GM18868 (cell line): ENCODE data around the gene TMEM134.

Source experiments
- ATAC-seq: cut with Tn5 transposase; IDR thresholded peaks from one replicate; pipeline ENCODE4 v1.9.1; 2021; ENCODE audit warnings: mild to moderate bottlenecking, moderate library complexity; ENCODE audit not compliant: unreplicated experiment

Gene TMEM134

DNA sequence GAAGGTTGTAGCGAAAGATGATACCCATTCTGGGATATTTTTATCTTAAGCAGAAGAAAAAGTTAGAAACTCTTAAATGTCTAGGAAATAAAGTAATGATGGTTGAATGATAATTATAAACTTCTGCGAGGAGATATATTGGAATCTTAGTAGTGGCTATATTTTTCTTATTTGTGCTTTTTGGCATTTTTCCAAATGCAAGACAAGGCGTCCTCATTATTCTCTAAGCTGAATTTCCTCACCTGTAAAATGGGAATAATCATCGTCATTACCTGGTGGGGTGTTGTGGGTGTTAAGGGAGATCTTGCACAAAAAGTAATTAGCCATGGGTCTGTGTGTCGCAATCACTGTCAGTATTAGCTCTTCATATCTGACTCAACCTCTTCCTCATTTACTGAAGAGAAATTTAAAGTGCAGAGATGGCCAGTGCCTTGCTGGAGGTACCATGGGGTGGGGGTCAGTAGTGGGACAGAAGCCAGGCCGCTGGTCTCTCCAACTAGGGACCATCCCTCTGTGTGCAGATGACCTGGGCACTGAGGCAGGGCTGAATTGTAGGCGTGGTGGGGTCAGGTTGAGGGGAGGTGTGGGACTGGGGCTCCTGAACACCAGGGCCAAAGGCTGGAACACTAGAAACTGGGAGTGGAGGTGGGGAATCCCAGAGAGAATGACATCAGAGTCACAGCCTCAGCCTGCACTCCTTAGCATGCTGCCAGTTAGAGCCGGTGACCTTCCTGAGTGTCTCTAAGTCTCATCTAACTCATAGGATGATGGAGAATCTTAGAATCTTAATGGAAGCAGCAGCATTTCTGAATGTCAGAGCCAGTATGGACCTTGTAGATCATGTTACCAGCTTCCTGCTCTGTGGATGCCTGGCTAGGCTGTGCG lies 32.0 kb upstream of the TMEM134 start:
- ATAC-seq, result no peak

DNA sequence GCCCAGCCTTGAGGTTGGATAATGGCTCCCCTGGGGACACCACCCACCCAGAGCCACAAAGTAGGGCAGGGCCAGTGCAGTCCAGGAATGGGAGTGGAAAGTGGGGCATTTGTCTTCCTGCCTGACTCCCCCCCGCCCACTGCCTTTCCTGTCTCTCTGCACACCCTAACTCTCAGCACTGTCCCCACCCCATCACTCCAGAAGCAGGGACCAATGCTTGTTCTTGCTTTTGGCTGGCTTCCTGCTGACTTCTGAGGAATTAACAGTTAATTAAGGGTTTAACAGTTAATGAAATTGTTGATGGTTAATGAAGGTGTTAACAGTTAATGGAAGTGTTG lies 31.4 kb upstream of the TMEM134 start:
- no peak for ATAC-seq

GRCh38 chr11:67499808-67500483 lies 30.9 kb upstream of the TMEM134 start:
- ATAC-seq, result no peak

GRCh38 chr11:67498544-67498972 lies 29.5 kb upstream of the TMEM134 start:
- no peak for ATAC-seq

DNA sequence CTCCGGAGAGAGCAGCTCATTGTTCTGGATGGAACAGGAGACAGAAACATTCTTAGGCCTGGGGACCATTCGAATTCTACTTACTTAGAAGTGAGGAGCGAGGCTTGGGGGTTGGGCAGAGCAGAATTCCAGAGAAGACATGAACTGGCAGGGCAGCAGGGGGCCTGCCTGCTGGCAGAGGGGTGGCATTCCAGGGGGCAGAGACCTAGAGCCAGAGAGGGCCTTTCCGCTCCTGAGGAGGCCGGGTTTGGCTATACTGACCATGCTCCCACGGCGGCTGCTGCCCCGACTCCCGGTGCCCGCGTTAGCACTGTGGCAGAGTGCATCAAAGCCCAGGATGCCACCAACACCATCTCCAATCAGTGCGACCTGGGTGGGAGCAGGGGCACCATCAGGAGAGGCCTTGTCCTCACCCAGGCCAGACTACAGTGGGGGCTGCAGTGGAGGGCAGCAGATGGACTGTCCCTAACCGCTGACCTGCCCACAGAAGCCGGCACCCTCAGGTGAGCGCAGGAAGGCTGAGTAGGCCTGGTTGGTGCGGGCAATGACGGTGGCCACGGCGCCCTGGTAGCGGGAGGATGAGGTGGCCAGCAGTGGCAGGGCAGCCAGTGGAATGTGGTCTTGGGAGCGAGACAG lies 28.7 kb upstream of the TMEM134 start:
- no peak for ATAC-seq

GRCh38 chr11:67496113-67496512 lies 27.1 kb upstream of the TMEM134 start:
- ATAC-seq, result no peak

GRCh38 chr11:67495234-67496005 lies 26.4 kb upstream of the TMEM134 start:
- ATAC-seq, result no peak

DNA sequence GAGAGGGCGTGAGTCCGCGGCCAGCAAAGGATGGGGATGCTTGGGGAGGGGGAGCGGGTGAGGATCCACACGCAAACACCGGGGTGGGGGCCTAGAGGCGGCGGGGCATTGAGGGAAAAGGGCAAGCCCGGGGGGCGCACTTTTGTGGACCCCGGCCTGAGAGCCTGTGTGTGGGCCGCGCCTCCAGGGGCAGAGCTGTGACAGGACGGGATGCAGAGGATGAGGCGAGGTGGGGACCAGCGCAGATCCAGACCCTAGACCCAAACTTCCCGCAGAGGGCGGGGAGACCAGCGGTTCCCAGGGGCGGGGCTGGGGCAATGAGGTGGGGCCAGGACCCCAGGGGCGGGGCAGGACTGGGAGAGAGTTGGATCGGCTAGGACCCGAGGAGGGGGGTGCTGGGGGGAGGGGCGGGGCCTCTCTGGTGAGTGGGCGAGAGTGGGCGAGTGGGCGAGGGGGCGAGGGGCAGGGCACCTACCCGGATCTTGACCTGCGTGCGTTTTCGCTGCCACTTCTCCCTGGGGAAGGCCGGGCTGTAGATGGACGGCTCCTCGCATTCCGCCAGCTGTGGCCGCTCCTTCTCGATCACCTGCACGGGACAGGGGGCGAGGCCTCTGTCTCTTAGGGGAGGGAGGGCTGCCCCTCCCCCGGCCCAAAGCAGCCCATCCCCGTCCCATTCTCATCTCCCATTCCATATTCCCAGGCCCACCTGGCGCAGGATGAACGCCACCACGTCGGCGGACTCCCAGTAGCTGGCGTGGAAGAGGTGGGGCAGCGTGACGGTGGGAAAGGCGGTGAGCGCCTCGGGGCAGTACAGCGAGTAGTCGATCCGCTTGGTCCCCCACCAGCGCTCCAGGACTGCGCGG lies 25.6 kb upstream of the TMEM134 start:
- ATAC-seq, result no peak

GRCh38 chr11:67493548-67494370 lies 24.7 kb upstream of the TMEM134 start:
- no peak for ATAC-seq

GRCh38 chr11:67492801-67493547 lies 23.9 kb upstream of the TMEM134 start:
- ATAC-seq, result no peak

DNA sequence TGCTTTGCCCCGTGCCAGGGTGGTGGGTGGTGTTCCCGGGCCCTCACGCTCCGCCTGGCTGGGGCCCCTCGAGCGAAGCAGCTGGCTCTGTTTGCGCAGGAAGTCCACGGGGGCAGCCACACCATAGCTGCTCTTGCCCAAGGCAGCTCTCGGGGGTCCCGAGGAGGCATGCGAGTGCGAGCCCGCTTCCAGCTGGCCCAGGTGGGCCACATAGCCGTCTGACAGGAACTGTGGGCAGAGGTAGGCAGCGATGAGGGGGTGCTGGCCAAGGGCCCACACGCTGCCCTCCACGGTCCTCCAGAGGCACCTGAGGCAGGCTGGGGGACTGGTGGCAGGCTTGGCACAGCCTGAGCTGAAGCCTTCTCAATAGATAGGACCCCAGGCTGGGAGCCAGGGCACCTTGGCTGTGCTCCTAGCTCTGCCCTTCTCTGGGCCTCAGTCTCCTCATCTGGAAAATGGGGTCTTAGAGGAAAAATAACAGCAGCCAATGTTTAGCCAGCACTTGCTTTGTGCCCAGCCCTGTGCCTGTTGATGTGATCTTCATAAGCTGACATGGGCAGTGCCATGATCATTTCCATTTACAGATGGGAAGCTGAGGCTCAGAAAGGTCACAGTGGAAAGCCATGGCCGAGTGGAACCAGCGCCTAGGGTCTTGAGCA lies 23.1 kb upstream of the TMEM134 start:
- ATAC-seq, result no peak

DNA sequence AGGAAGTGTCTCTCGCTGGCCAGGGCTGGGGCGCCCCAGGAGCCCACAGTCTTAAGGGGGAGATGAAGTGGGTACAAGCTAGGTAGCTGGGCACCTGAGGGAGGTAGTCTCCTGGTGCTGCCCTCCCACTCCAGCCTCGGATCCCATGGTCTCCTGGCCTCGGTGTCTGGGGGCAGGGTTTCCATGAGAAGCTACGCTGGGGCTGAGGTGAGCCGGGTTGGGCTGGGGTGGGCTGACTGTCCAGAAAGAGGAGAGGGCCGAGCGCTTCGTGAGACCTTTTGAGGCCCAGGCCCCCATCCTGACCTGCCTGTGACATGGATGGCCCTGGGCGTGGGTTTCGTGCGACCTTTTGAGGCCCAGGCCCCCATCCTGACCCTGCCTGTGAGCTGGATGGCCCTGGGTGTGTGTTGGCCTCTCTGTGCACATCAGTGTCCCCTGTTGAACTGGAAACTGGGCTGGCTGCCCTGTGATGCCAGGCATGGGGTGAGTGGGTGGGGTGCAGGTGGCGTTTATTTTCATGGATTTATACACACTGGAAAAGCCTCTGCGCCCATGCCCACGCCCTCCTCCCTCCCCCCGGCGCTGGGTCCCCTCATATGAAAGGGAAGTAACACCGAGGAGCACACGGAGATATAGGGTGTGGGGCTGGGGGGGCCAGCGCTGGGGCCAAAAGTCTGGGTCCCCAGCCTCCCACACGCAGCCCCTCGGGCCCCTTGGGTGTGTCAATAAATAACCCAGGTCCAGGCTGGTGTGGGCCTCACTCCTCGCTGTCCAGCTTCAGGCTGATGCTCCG lies 22.4 kb upstream of the TMEM134 start:
- no peak for ATAC-seq

GRCh38 chr11:67490727-67491065 lies 21.6 kb upstream of the TMEM134 start:
- no peak for ATAC-seq

GRCh38 chr11:67489885-67490726 lies 21.1 kb upstream of the TMEM134 start:
- ATAC-seq, result no peak

GRCh38 chr11:67489203-67489884 lies 20.3 kb upstream of the TMEM134 start:
- no peak for ATAC-seq
